Calu3 (cell line): ENCODE measurements around the gene CACNA2D4. TPM values are rescaled to one million over a fixed set of nuclear protein-coding genes. Genes with fewer than 3 reads are reported as not detected.

Experiments
- BruUV-seq: library from RNA; stranded (reverse); fragments of 400-500 nt; replicated peaks from 2 replicates; lab custom pipeline; 2021; lab: Mats Ljungman, UMichigan
- CTCF ChIA-PET: fragments of 300-600 bp; sonication (Branson Sonifier 250); formaldehyde crosslinking; loops from one replicate; lab custom pipeline; 2022; ENCODE audit warnings: antibody characterized with exemption; lab: Charles Lee
- DNase-seq: peaks from one replicate; pipeline ENCODE4 v3.0.0; 2022
- H3K27ac Mint-ChIP-seq: one replicate; pipeline ENCODE4 v1.8.0; 2022; ENCODE audit warnings: mixed read lengths; ENCODE audit not compliant: unreplicated experiment
- H3K27me3 Mint-ChIP-seq: one replicate; pipeline ENCODE4 v1.8.0; 2022; ENCODE audit warnings: mixed read lengths; ENCODE audit not compliant: unreplicated experiment
- H3K36me3 Mint-ChIP-seq: one replicate; pipeline ENCODE4 v1.8.0; 2022; ENCODE audit warnings: mild to moderate bottlenecking, moderate library complexity, mixed read lengths; ENCODE audit not compliant: insufficient read depth, unreplicated experiment
- H3K4me1 Mint-ChIP-seq: one replicate; pipeline ENCODE4 v1.8.0; 2022; ENCODE audit warnings: mild to moderate bottlenecking, low read depth, mixed read lengths; ENCODE audit not compliant: unreplicated experiment
- H3K4me3 Mint-ChIP-seq: one replicate; pipeline ENCODE4 v1.8.0; 2022; ENCODE audit warnings: mild to moderate bottlenecking, low read depth, moderate library complexity, mixed read lengths; ENCODE audit not compliant: unreplicated experiment
- H3K9me3 Mint-ChIP-seq: one replicate; pipeline ENCODE4 v1.8.0; 2022; ENCODE audit warnings: low read depth, mixed read lengths; ENCODE audit not compliant: unreplicated experiment
- intact Hi-C: fragments of 100-400 bp; cut with micrococcal nuclease; formaldehyde crosslinking; loops from one replicate; pipeline ENCODE4 v1.10.0; 2022; ENCODE audit not compliant: unreplicated experiment
- total RNA-seq: library from RNA; stranded (reverse); gene quantifications from 2 replicates; pipeline ENCODE4 v1.2.3, GENCODE V29; 2022
- TF ChIP-seq, protein P1 (sequence below): fragments of 200-600 bp; IDR thresholded peaks from one replicate; pipeline ENCODE4 v1.8.0; 2022; ENCODE audit warnings: antibody characterized with exemption; ENCODE audit not compliant: unreplicated experiment

Gene CACNA2D4
- total RNA-seq, 1 experiment from 2014 or later: 0.80 TPM

DNA sequence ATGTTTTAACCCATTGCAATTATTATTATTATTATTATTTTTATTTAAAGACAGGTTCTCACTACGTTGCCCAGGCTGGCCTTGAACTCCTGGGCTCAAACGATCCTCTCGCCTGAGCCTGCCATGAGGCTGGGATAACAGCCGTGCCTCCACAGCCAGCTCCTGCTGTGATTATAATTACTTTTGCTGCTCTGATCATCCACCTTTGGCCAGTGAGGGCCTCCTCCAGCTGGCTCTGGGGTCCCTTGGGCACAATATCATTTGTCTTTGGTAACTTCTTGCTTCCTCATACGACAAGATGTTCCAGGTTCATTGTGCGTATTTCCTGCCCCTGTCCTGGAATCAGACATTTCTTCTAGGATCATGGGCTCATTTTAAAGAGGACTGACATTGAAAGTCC lies 69.7 kb downstream of the CACNA2D4 start:
- H3K4me3 Mint-ChIP-seq: no peak overlapping the region
- no peak for DNase-seq
- H3K4me1 Mint-ChIP-seq: no peaks in the 10 kb centered on the region
- BruUV-seq: no TSS peak
- intact Hi-C loops: no loop called here
- H3K27ac Mint-ChIP-seq: no peak overlapping the region
- H3K9me3 Mint-ChIP-seq: no peaks in the 10 kb centered on the region
- CTCF ChIA-PET: no interaction called here
- peaks cover 88% of the 10 kb centered on the region for H3K27me3 Mint-ChIP-seq
- TF ChIP-seq, protein P1, sequence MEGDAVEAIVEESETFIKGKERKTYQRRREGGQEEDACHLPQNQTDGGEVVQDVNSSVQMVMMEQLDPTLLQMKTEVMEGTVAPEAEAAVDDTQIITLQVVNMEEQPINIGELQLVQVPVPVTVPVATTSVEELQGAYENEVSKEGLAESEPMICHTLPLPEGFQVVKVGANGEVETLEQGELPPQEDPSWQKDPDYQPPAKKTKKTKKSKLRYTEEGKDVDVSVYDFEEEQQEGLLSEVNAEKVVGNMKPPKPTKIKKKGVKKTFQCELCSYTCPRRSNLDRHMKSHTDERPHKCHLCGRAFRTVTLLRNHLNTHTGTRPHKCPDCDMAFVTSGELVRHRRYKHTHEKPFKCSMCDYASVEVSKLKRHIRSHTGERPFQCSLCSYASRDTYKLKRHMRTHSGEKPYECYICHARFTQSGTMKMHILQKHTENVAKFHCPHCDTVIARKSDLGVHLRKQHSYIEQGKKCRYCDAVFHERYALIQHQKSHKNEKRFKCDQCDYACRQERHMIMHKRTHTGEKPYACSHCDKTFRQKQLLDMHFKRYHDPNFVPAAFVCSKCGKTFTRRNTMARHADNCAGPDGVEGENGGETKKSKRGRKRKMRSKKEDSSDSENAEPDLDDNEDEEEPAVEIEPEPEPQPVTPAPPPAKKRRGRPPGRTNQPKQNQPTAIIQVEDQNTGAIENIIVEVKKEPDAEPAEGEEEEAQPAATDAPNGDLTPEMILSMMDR: no peak
- no peaks in the 10 kb centered on the region for H3K36me3 Mint-ChIP-seq

DNA sequence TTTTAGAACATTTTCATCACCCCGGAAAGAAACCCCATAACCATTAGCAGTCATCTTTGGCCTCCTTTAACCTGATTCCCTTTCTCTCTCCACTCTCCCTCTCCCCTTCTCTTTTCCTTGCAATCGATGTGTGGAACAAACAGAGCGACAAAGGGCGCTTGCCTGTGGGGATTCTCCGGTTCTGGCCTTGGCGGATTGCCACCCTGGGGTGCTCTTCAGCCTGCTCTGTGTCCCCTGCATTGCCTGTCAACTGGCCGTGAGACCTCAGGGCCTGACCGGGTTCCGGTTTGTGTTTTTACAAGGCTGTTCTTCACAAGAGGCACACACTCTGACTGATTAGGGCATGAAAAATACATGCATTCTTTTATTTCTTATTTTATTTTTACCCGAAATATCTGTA lies 70.3 kb downstream of the CACNA2D4 start:
- intact Hi-C loops: no loop called here

DNA sequence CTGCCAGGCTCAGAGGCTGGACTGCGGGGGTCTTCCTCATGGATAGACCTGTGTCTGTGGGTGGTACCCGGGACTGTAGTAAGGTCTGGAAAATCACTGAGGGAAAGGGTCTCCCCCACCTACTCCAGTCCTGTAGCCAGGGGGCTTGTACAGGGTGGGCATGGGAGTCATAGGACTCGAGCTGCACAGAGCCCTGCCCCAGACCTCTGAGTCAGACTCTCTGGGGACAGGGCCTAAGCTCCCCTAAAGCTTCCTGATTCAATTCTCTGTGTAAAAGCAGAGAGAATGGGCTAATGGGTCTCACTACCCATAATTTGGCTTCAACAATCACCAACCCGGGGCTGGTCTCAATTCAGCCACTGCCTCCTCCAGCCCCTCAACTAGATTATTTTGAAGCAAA lies 71.0 kb downstream of the CACNA2D4 start:
- TF ChIP-seq, protein P1: no peak
- no TSS peak for BruUV-seq
- intact Hi-C loops: no loop called here
- no peaks in the 10 kb centered on the region for H3K9me3 Mint-ChIP-seq
- H3K36me3 Mint-ChIP-seq: no peaks in the 10 kb centered on the region
- CTCF ChIA-PET: no interaction called here
- no peak for DNase-seq
- no peaks in the 10 kb centered on the region for H3K4me1 Mint-ChIP-seq
- H3K27me3 Mint-ChIP-seq: peaks cover 91% of the 10 kb centered on the region
- H3K4me3 Mint-ChIP-seq: no peak overlapping the region
- H3K27ac Mint-ChIP-seq: no peak overlapping the region

More for the DNA sequence above, 70.3 kb downstream of the CACNA2D4 start:
- Mint-ChIP-seq H3K4me3 (no peak overlapping the region), H3K4me1 (no peaks in the 10 kb centered on the region), H3K27me3 (peaks cover 88% of the 10 kb centered on the region), H3K36me3 (no peaks in the 10 kb centered on the region), H3K27ac (no peak overlapping the region), H3K9me3 (no peaks in the 10 kb centered on the region)
- TF ChIP-seq, protein P1: no peak
- BruUV-seq: no TSS peak
- no peak for DNase-seq
- CTCF ChIA-PET: no interaction called here

DNA sequence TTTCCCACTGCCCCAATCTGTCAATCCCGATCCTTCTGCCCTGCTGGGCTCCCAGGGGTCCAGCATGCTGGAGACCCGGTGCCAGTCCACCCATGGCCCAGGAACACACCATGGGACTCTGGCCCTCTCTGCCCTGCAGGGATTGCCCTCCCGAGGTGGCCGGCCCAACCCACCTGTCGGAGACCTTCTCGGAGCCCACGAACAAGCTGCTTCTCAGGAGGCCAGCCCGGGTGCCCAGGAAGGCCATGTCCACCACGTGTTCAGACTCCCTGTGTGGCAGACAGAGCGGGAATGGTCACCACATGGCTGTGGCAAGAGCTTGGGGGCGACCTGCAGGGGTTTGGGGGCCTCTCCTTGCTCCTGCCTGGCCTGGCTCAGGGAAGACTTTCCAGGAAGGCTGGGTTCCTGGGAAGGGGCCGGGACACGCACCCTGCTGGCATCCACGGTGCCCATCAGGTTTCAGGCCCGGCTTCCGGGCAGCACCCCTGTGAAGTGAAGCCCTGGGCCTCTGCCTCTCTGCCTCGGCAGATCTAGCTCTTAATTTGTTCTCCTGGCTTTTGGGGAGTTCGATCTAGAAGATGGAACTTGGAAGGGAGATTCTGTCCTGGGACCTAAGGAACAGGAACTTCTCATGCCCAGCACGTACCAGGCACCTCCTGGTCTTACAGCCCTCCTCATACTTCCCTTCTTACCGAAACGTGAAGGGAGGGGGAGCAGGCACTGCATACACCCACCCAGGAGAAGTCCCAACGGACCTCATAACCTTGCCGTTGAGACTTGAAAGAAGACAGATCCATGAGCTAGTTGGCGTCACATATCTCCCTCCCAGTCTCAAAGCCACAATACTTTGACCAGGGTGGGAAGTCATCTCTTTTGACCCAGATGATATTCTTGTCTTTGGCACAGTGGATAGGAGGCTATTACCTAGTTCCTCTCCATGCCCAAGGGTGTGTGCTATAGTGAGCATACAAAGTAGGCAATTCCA lies 71.7 kb downstream of the CACNA2D4 start:
- CTCF ChIA-PET: no interaction called here
- Mint-ChIP-seq H3K9me3 (no peaks in the 10 kb centered on the region), H3K27ac (no peak overlapping the region), H3K36me3 (no peaks in the 10 kb centered on the region), H3K4me1 (no peaks in the 10 kb centered on the region), H3K27me3 (peaks cover 94% of the 10 kb centered on the region), H3K4me3 (no peak overlapping the region)
- intact Hi-C loops: no loop called here
- no TSS peak for BruUV-seq
- no peak for DNase-seq
- TF ChIP-seq, protein P1: no peak
